ENCODE data around the gene ASTN1. TPM values are rescaled to one million over a fixed set of nuclear protein-coding genes. Genes with fewer than 3 reads are reported as not detected.

The ASTN1 gene
- total RNA-seq, 1 experiment from 2014 or later: 0.05 TPM

GRCh38 chr1:176899321-176899720, 265.2 kb downstream of the ASTN1 start:
- in situ Hi-C loops (cut with HindIII; ENCODE audit: low pct_unique_long_range_greater_than_20kb, low sequenced_read_pairs): no loop called here
- TF ChIP-seq CTCF (IDR thresholded peaks at IDR 0.05) (no peak), REST (IDR thresholded peaks at IDR 0.05; ENCODE audit: insufficient read depth in 1 of 2, low read depth in 2 of 2, low read length in 1 of 2) (no peak), SIN3A (IDR thresholded peaks at IDR 0.05; ENCODE audit: borderline replicate concordance, insufficient read depth, low read depth, low read length) (no peak), TCF7L2 (IDR thresholded peaks at IDR 0.05; ENCODE audit: low read depth, low read length) (no peak)
- ChIA-PET POLR2A (interaction anchor here (0.6 kb wide), 1 partner anchor 27 kb away, joined by 8 read pairs; no protein-coding TSS in a partner anchor), CTCF (no interaction called here)
- ATAC-seq (no peak), DNase-seq (ENCODE audit: low read depth, low spot score) (no peak)
- H3K27ac ChIP-seq (ENCODE audit: low read length): no peak overlapping the region
- intact Hi-C loops (cut with micrococcal nuclease; ENCODE audit: unreplicated experiment): loop anchor here (2.0 to 10.0 kb wide), 4 partner anchors 48 to 1048 kb away; no protein-coding TSS in a partner anchor
- H3K9me3 ChIP-seq (ENCODE audit: control insufficient read depth, insufficient read depth, low read depth, low read length): no peaks in the 10 kb centered on the region
- no peaks in the 10 kb centered on the region for H3K36me3 ChIP-seq (ENCODE audit: control insufficient read depth, insufficient read depth, low read length)
- H3K27me3 ChIP-seq (ENCODE audit: control insufficient read depth, insufficient read depth, low read length): peaks cover 23% of the 10 kb centered on the region
- H3K4me3 ChIP-seq (ENCODE audit: low read depth in 2 of 2, low read length in 2 of 2): no peak overlapping the region
- H3K4me1 ChIP-seq (ENCODE audit: control insufficient read depth, insufficient read depth, low read length): no peaks in the 10 kb centered on the region
- no TSS peak for BruUV-seq (replicated peaks)

GRCh38 chr1:176897350-176898236, 266.9 kb downstream of the ASTN1 start:
- ATAC-seq: peak; percentile 84
- Histone ChIP-seq H3K4me1 (ENCODE audit: control insufficient read depth, insufficient read depth, low read length) (no peaks in the 10 kb centered on the region), H3K9me3 (ENCODE audit: control insufficient read depth, insufficient read depth, low read depth, low read length) (no peaks in the 10 kb centered on the region), H3K27me3 (ENCODE audit: control insufficient read depth, insufficient read depth, low read length) (peaks cover 15% of the 10 kb centered on the region), H3K4me3 (ENCODE audit: low read depth in 2 of 2, low read length in 2 of 2) (no peak overlapping the region), H3K27ac (ENCODE audit: low read length) (no peak overlapping the region), H3K36me3 (ENCODE audit: control insufficient read depth, insufficient read depth, low read length) (no peaks in the 10 kb centered on the region)
- BruUV-seq (replicated peaks): no TSS peak
- intact Hi-C loops (cut with micrococcal nuclease; ENCODE audit: unreplicated experiment): loop anchor here (2.0 to 10.0 kb wide), 4 partner anchors 50 to 1050 kb away; no protein-coding TSS in a partner anchor
- in situ Hi-C loops (cut with HindIII; ENCODE audit: low pct_unique_long_range_greater_than_20kb, low sequenced_read_pairs): no loop called here
- TF ChIP-seq CTCF (IDR thresholded peaks at IDR 0.05): peak; percentile 92
- no peak for TF ChIP-seq POLR2AphosphoS5 (IDR thresholded peaks at IDR 0.05; ENCODE audit: low read depth, low read length)
- ChIA-PET CTCF (interaction anchor here (0.5 to 0.6 kb wide), 2 partner anchors 9 to 29 kb away, joined by 4 to 6 read pairs; no protein-coding TSS in a partner anchor), POLR2A (no interaction called here)
- no peak for DNase-seq (ENCODE audit: low read depth, low spot score)

Measured in Panc1 (cell line).